Measurements from ENCODE around the gene SEMA5A.

SEMA5A gene

DNA sequence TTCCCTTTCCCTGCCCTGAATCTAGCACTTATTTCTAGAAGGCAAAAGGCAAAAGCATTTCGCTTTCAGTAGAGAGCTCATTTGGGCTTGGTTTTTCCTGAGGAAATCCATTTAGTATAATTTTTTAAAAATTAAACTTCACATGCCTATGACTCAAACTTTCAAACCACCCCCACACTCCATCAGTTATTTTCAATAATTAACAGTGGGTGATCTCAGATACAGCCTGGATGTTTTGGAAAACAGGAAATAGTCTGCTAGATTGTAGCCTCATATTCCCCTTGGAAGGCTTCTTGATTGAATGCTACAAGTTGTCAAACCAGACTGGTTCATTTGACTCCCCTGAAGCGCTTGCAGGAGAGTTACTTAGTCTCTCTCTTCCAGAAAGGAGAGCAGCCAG, 40.6 kb downstream of the SEMA5A start:
- Mint-ChIP-seq H3K9me3 (ENCODE audit: low read depth) (peaks cover 8% of the 10 kb centered on the region), H3K36me3 (no peaks in the 10 kb centered on the region), H3K27me3 (no peaks in the 10 kb centered on the region), H3K27ac (no peak overlapping the region), H3K4me3 (no peak overlapping the region), H3K4me1 (ENCODE audit: low read depth) (no peaks in the 10 kb centered on the region)

DNA sequence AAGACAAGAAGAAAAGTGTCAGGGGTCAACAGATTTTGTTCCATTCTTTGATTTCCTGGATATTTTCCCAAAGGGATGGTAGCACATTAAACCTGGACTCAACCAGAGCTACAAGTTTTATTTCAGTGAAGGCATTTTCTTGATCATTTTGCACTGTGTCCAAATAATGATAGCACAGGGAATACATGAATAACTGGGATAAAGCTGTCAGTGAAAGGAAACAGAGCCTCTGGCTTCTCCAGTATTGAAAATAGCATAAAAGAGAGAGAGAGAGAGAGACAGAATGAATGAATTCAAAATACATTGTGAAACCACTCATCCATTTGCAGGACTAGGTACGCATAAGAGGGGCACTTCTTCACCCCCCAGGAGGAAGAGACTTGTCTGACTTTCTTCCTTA, 43.0 kb downstream of the SEMA5A start:
- Mint-ChIP-seq H3K27ac (no peak overlapping the region), H3K27me3 (no peaks in the 10 kb centered on the region)

DNA sequence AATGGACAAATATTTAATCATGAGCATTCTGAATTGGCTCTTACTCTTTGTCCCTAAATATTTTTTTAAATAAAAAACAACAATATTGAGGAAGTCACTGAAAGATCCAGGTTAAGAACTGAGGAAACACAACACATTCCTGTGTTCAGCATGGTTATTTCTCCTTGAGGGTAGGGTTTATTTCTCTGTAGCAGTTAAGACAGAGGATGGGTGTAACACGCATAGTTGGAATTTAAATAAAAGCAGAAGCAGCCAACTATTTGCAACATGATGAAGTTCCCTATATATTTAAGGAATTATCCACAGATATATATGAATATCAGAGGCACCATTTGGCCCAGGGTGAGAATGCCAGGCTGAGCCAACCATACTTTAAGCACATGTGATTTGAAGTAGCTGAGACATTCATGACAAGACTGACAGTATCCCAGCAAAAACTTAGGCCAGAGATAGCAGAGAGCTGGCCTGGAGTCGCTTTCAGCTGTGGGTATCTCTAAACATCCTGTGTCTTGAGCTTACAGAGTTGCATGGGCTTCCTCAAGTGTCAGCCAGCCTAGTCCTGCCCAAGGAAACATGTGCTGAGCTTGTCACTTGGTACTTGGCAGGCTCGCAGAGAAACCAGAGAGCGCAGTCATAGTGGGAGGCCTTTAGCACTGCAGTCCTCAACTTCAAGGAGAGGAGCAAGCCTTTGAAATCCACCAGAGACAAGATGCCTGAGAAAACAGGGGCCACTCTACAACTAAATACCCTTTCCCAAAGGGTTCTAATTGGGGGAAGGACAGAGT, 43.6 kb downstream of the SEMA5A start:
- Mint-ChIP-seq H3K4me3 (no peak overlapping the region), H3K9me3 (ENCODE audit: low read depth) (peaks cover 3% of the 10 kb centered on the region), H3K36me3 (no peaks in the 10 kb centered on the region), H3K27me3 (no peaks in the 10 kb centered on the region), H3K27ac (no peak overlapping the region), H3K4me1 (ENCODE audit: low read depth) (no peaks in the 10 kb centered on the region)

More for the DNA sequence above, 43.0 kb downstream of the SEMA5A start:
- Mint-ChIP-seq H3K4me1 (ENCODE audit: low read depth) (no peaks in the 10 kb centered on the region), H3K4me3 (no peak overlapping the region), H3K9me3 (ENCODE audit: low read depth) (peaks cover 3% of the 10 kb centered on the region), H3K36me3 (no peaks in the 10 kb centered on the region)

DNA sequence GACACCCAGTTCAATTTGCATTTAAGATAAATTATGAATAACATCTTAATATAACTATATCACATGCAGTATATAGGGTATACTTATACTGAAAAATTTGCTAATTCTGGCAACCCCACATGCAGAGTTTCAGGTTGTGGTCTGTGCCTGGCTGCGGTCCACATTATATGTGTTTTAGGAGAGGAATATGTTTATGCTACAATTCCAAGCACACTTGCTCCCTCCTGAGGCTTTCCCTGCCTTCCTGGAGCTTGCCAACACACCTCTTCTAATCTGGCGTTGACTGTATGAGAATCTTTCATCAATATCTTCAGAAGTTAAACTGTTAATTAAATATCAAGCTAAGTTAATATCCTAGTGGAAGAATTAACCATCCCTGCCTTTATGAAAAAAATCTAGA, 45.2 kb downstream of the SEMA5A start:
- no peaks in the 10 kb centered on the region for H3K27me3 Mint-ChIP-seq
- H3K36me3 Mint-ChIP-seq, result no peaks in the 10 kb centered on the region
- H3K4me1 Mint-ChIP-seq (ENCODE audit: low read depth), result no peaks in the 10 kb centered on the region
- H3K4me3 Mint-ChIP-seq, result no peak overlapping the region
- no peak overlapping the region for H3K27ac Mint-ChIP-seq
- peaks cover 3% of the 10 kb centered on the region for H3K9me3 Mint-ChIP-seq (ENCODE audit: low read depth)

DNA sequence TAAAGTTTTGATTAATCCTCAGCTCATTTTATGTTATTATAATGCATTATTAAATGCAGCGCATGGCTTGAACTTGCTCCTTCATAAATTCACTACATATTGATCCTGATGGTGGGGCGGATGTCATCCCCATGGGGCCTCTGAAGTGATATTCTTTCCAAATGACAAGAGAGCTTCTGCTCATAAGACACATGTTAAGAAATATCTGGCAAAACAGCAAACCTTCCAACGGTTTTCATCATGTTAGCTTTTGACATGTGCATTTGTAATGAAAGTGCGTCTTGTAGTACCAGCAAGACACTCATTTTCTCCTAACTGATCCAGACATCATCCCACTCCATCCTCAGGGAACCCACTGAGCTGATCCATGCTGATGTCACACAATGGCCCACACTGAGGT, 45.7 kb downstream of the SEMA5A start:
- Mint-ChIP-seq H3K36me3 (no peaks in the 10 kb centered on the region), H3K4me1 (ENCODE audit: low read depth) (no peaks in the 10 kb centered on the region), H3K27me3 (no peaks in the 10 kb centered on the region), H3K27ac (no peak overlapping the region), H3K4me3 (no peak overlapping the region), H3K9me3 (ENCODE audit: low read depth) (peaks cover 3% of the 10 kb centered on the region)

DNA sequence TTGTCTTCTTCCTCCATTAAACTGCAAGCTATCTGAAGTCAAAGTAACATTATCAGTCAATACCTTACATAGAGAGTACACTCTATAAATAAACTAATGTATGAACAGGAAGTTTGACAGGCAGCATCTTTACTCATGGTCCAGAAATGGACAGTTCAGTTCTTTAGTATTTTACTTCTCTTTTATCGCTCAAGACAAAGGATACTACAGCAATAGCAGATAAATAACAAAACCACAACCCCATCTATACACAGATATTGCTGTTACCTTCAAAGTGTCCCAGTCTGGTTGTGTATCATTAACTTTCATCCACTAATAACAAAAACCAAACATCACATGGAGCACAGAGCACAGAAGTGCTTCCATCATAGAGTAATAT, 46.4 kb downstream of the SEMA5A start:
- Mint-ChIP-seq H3K36me3 (no peaks in the 10 kb centered on the region), H3K9me3 (ENCODE audit: low read depth) (peaks cover 3% of the 10 kb centered on the region), H3K4me3 (no peak overlapping the region)

DNA sequence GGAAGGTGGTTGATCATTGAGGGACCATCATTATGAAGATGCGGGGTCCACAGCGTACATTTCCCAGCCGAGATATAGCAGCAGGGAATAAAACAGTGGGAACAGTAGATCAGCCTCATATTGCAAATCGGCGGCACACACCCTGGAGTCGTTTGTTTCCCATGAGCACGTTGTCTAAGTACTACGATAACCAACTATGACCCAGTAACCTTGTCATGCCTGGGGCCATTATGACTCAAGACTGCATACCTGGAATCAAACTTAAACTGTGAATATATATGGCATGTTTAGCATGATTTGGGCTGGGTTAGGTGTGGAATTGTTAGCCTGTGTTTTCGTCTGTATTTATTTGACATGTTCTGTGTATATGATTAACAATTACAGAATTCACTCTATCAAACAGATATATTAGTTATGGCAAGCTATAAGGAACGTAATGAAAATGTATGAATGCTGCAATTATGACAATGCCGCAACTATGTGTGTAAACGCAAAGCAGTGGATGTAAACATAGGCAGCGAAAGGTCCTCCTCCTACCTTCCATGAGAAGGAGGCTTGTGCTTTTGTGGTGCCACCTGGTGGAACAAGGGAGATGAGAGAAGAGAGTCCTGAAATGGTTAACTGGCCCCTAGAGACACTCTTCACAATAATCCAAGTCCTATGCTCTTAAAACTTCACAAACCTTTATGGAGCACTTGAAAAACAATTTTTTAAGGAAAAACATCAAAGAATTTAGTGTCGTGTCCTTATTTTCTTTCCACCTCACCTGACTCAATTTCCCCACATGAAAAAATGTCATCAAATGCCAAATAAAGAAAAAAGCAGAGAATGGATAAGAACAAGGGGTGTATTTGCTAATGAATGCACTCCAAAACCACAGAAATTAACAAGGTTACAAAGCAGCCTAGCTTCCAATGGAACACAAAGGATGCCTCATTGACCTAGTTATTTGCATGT, 47.1 kb downstream of the SEMA5A start:
- H3K4me3 Mint-ChIP-seq, result no peak overlapping the region
- H3K27ac Mint-ChIP-seq, result no peak overlapping the region
- no peaks in the 10 kb centered on the region for H3K27me3 Mint-ChIP-seq
- H3K4me1 Mint-ChIP-seq (ENCODE audit: low read depth), result no peaks in the 10 kb centered on the region
- peaks cover 3% of the 10 kb centered on the region for H3K9me3 Mint-ChIP-seq (ENCODE audit: low read depth)
- no peaks in the 10 kb centered on the region for H3K36me3 Mint-ChIP-seq

More for the DNA sequence above, 46.4 kb downstream of the SEMA5A start:
- no peak overlapping the region for H3K27ac Mint-ChIP-seq
- H3K4me1 Mint-ChIP-seq (ENCODE audit: low read depth), result no peaks in the 10 kb centered on the region
- H3K27me3 Mint-ChIP-seq, result no peaks in the 10 kb centered on the region

DNA sequence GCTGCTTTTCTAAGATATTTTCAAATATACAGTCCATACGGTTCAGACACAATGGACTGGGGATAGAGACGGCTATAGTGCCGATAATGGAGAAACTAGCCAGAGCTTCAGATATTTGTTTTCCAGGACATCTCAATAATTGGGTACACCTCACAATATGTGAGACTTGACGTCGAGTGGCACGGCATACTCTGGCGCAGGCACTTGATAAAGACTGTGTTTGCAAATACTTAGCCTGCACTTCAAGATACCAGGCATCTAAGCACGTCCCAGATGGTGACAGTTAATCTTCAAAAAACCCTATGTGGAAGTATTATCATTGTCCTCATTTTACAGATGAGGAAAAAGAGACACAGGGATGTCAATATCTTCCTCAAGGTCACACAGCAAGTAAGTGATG, 48.5 kb downstream of the SEMA5A start:
- Mint-ChIP-seq H3K4me3 (no peak overlapping the region), H3K27me3 (no peaks in the 10 kb centered on the region), H3K27ac (no peak overlapping the region), H3K9me3 (ENCODE audit: low read depth) (peaks cover 3% of the 10 kb centered on the region), H3K36me3 (no peaks in the 10 kb centered on the region), H3K4me1 (ENCODE audit: low read depth) (no peaks in the 10 kb centered on the region)

DNA sequence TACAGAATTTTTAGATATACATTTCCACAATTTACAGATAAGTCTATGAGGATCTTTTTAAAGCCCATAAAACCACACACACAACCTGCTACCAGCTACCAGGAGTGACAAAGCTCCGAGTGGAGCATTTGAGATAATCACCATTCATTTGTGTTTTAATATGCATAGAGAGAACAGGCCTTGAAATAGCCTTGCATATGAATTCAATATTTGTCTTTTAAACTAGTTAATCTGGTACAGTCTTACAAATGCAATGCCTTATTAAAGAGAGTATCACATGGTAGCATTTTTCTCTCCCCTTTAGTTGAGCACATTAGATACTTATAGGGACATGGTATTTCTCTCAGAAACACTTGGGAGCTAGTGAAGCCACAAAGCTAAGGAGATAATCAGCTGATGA, 49.1 kb downstream of the SEMA5A start:
- Mint-ChIP-seq H3K4me3 (no peak overlapping the region), H3K4me1 (ENCODE audit: low read depth) (no peaks in the 10 kb centered on the region), H3K27ac (no peak overlapping the region), H3K9me3 (ENCODE audit: low read depth) (peaks cover 3% of the 10 kb centered on the region), H3K27me3 (no peaks in the 10 kb centered on the region), H3K36me3 (no peaks in the 10 kb centered on the region)

DNA sequence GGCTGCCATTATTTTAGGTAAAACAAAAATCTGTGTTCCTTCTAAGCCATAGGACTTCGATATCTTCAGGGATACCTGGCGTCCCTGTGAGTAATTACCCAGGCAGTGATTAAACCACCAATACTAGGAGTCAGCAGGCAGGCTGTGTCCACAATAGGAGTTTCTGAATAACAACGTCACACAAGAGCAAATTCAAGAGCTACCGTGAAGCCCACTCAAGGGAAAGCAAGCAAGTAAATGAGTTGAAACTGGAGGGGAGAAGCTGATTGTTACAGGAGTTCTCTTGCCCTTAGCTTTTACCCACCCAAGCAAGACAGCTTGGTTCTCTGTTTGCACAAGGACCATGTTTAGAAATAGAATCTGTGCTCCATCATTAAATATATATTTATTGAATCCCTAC, 50.8 kb downstream of the SEMA5A start:
- Mint-ChIP-seq H3K9me3 (ENCODE audit: low read depth) (peaks cover 3% of the 10 kb centered on the region), H3K4me3 (no peak overlapping the region), H3K36me3 (no peaks in the 10 kb centered on the region), H3K27me3 (no peaks in the 10 kb centered on the region), H3K4me1 (ENCODE audit: low read depth) (no peaks in the 10 kb centered on the region), H3K27ac (no peak overlapping the region)

DNA sequence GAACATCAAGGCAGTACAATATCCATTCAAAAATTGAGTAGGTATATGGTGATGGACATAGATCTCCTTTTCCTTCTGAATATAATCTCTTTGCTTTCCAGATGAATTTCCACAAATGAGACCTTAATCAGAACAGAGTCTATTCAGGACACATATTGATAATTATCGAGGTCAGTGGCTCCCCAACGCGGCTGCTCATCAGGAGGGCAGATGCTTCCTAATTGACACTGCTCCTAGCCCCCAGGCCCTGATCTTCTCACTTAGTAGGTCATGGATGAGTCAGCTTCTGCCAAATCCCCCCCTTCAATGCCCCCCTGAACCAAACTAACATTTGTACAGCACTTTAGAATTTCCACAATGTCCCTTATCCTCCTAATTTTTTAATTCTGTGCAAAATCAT, 51.6 kb downstream of the SEMA5A start:
- Mint-ChIP-seq H3K27ac (no peak overlapping the region), H3K9me3 (ENCODE audit: low read depth) (peaks cover 3% of the 10 kb centered on the region), H3K4me1 (ENCODE audit: low read depth) (no peaks in the 10 kb centered on the region), H3K27me3 (no peaks in the 10 kb centered on the region), H3K36me3 (no peaks in the 10 kb centered on the region), H3K4me3 (no peak overlapping the region)

DNA sequence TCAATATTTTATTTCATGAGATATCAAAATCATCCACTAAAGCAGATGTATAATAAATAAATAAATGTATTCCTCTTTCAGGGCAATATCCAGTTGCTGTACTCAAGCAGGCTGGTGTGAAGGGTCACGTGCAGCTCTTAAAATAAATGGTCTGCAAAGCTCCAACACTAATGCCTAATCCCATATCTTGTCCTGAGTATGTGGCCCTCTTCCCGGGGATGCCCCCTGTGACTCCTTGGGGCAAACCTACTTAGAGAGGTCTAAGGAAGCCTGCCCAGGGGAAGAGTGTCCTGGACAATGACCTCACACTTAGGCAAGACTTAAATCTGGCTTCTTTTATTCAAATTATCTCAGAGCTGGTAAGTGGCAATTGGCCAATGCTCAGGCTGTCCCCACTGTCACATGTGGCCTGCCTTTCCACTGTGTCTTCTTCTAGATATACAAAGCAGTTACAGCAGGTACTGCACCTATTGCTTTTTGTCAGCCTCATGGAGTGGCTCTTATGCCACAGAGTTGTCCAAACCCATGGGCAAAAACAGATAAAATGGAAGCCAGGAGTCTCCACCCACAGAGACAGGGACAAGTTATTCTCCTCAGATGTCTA, 55.3 kb downstream of the SEMA5A start:
- Mint-ChIP-seq H3K4me3 (no peak overlapping the region), H3K27ac (no peak overlapping the region), H3K27me3 (no peaks in the 10 kb centered on the region), H3K4me1 (ENCODE audit: low read depth) (no peaks in the 10 kb centered on the region), H3K36me3 (no peaks in the 10 kb centered on the region), H3K9me3 (ENCODE audit: low read depth) (peaks cover 6% of the 10 kb centered on the region)

DNA sequence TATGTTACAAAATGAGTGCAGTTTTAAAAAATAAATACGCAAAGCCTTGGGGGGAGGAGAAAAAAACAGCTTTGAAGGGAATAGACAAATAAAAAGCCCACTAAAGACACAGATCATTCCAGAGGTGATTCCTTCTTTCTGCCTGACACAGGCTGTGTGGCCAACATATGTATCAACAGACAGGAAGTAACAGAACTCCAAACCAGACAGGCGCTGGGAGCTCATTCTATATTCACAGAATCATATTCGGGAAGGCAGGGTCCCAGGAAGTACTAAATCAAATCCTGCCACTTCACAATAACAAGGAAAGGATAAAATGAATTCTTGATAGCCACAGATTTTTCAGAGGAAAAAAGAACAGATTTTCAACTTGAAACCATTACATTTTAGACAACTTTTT, 62.1 kb downstream of the SEMA5A start:
- Mint-ChIP-seq H3K36me3 (no peaks in the 10 kb centered on the region), H3K27me3 (no peaks in the 10 kb centered on the region), H3K27ac (no peak overlapping the region), H3K4me1 (ENCODE audit: low read depth) (no peaks in the 10 kb centered on the region), H3K4me3 (no peak overlapping the region), H3K9me3 (ENCODE audit: low read depth) (peaks cover 17% of the 10 kb centered on the region)

DNA sequence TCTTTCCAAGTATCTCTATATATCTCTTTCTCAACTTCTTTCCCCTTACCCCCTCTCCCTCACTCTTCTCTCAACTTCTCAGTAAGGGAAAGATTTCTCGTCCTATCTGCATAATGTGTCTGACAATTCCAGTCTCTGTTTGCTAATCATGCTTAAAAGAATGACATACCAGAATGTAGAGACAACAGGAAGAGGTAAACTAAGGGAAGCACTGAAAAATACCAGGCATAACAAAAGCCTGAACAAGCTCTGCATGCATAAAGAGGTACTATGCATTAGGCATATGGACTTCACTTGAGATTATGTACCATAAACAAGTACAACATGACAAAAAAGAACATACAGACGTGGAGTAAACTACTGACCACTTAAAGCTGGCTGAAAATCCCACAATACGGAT, 62.6 kb downstream of the SEMA5A start:
- H3K36me3 Mint-ChIP-seq, result no peaks in the 10 kb centered on the region
- no peaks in the 10 kb centered on the region for H3K27me3 Mint-ChIP-seq
- H3K4me3 Mint-ChIP-seq, result no peak overlapping the region
- H3K4me1 Mint-ChIP-seq (ENCODE audit: low read depth), result no peaks in the 10 kb centered on the region
- H3K9me3 Mint-ChIP-seq (ENCODE audit: low read depth), result peaks cover 16% of the 10 kb centered on the region
- no peak overlapping the region for H3K27ac Mint-ChIP-seq

DNA sequence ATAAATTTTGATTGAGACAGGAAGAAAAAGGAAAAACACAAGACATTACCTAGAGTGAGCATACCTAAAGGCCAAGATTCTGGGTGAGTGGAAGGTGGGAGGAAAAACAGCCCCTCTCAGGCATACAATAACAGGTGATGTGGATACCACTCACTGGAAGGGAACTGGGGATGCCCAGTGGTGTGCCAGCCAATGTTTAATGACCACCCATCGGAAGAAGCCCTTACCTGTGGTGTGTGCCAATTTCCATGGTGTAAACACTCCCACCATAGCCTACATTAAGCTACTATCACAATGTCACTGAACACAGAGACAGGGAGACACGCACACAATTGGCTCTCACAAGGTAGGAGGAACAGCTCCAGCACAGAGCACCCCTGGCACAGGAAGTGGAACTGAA, 63.5 kb downstream of the SEMA5A start:
- Mint-ChIP-seq H3K4me1 (ENCODE audit: low read depth) (no peaks in the 10 kb centered on the region), H3K27ac (no peak overlapping the region), H3K36me3 (no peaks in the 10 kb centered on the region), H3K4me3 (no peak overlapping the region), H3K27me3 (no peaks in the 10 kb centered on the region), H3K9me3 (ENCODE audit: low read depth) (peaks cover 14% of the 10 kb centered on the region)
